GM19023 (cell line): ENCODE results near the gene ZNF777.
"Not testable (repeated sequence)": the region's sequence is repeated elsewhere in the genome, so short reads cannot be mapped to it uniquely, and the experiment has no call there.

Experiments used
- ATAC-seq: cut with Tn5 transposase; IDR thresholded peaks from one replicate; pipeline ENCODE4 v1.9.1; 2021; ENCODE audit warnings: mild to moderate bottlenecking, moderate library complexity; ENCODE audit not compliant: unreplicated experiment

The ZNF777 gene

GRCh38 chr7:149460493-149461277, at the start of gene ZNF777:
Gene ZNF777 (minus strand): TSS chr7:149461062. CDS start chr7:149456022, 5,040 bp downstream.
- peak; percentile 94 for ATAC-seq

DNA sequence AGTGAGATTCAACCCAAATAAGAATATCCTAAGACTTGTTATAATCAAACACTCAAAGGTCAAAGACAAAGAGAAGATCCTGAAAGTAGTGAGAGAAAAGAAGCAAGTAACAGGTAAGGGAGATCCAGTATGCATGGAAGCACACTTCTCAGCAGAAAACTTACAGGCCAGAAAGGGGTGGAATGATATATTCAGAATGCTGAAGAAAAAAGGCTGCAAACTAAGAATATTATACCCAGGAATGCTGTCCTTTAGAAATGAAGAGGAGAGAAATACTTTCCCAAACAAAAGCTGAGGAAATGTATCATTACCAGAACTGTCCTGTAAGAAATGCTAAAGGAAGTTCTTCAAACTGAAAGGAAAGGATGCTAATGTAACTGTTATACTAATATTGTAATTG, 49.4 kb upstream of the ZNF777 start:
- no peak for ATAC-seq

- no peak for ATAC-seq
These were observed 48.9 kb upstream of the ZNF777 start for GRCh38 chr7:149509774-149510173.

DNA sequence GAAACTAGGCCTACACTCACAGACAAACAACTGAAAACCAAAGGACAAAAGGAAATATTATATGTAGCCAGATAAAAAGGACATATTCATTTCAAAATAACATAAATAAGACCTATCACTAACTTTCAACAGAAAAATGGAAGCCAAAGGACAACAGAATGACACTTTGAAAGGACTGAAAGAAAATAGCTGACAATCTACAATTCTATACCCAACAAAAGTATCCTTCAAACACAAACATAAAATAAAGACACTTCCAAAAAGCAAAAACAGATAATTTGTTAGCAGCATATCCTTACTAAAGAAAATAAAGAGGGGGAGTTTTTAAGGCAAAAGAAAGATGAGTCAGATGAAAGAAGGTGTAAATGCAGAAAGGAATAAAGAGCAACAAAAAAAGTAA, 44.7 kb upstream of the ZNF777 start:
- ATAC-seq: no peak

DNA sequence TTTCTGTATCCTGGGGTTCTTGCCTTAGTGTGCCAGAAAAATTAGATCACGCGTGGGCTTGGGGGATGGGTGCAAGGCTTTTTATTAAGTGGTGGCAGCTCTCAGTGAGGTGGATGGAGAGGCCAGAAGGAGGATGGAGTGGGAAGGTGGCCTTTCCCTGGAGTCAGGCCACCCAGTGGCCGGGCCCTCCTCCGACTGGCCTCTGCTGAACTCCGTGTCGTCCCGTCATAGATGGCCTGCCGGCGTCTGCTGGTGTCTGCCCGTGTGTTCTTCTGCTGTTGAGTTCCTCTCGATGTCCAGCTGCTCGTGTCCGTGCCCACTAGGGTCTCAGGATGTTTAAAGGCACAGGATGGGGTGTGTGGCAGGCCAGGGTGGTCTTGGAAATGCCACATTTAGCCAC, 40.8 kb upstream of the ZNF777 start:
- no peak for ATAC-seq

DNA sequence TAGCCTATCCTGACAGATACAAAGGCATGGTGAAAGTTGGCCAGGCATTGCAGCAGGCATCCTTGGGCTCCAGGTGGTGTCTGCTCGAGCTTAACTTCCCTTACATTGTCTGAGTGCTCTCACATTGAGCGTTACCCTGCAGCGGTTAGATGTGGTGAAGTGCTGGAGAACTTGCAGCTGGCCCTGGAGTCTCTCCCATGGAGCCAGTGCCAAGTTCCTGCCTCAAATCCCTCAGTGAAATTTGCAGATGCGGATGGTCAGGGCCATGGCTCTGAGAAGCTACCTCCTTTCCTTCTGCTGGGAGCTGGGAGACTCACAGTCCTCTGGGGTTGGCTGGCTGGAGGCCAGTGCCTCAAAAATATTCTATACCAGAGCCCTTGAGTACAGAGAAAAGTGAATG, 40.0 kb upstream of the ZNF777 start:
- ATAC-seq: no peak

DNA sequence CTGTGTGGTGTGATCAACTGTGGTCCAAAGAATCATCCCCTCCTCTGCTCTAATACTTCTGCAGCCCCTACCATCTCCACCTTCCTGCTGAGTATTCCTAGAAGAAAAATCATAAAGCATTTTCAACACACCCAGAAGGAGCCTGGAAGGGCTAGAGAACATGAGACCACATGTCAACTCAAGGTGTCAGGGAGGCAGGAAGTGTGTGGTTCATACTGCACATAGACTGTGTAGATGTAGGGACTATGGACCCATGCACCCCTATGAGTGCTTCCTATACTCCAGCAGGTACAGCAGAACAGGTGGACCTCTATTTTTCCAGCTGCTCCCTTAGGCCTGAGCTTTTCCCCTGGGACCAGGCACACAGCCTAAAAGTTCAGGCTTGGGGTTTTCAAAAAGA, 39.3 kb upstream of the ZNF777 start:
- no peak for ATAC-seq

DNA sequence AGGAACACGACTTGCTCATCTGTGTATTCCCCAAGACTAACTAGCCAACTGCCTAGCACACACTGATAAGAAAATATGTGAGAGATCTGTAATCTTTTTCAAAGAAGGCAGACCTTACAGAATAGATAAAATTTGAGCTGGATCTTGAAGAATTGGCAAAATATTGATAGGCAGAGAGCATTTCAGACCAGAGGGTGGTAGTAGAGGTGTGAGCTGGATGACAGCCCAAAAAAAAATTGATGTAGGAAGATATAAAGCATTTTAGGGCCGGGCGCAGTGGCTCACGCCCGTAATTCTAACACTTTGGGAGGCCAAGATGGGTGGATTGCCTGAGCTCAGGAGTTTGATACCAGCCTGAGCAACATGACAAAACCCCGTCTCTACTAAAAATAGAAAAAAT, 37.9 kb upstream of the ZNF777 start:
- ATAC-seq: no peak

GRCh38 chr7:149497467-149498261, 36.8 kb upstream of the ZNF777 start, which contains the start of gene ZNF746:
Gene ZNF746 (minus strand): TSS chr7:149497809. CDS start chr7:149497536, 273 bp downstream.
- ATAC-seq: peak; percentile 94

GRCh38 chr7:149496642-149497391, 36.0 kb upstream of the ZNF777 start:
- ATAC-seq: peak; percentile 35

GRCh38 chr7:149495785-149496641, 35.2 kb upstream of the ZNF777 start:
- ATAC-seq: no peak

GRCh38 chr7:149494738-149495368, 34.0 kb upstream of the ZNF777 start:
- ATAC-seq: no peak

- ATAC-seq: not testable (repeated sequence)
These were observed 33.1 kb upstream of the ZNF777 start for GRCh38 chr7:149493975-149494374.

DNA sequence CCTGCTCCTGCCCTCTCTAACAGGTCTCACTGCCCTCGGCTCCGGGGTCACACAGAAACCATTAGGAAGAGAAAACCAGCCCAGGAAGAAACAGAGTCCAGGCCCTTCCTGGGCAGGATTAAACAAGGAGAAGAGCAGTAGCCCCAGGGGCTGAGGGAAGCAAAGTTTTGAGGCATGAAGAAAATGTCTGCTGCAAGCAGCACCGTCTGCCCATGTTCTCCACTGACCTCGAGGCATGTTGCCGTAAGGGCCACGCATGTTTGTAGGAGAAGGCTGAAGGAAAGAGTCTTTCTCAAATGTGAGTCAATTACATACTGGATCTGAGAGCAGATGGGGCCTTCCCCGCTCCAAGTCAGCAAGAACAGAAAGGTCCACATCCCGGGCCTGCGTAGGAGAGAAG, 32.5 kb upstream of the ZNF777 start:
- ATAC-seq: no peak

DNA sequence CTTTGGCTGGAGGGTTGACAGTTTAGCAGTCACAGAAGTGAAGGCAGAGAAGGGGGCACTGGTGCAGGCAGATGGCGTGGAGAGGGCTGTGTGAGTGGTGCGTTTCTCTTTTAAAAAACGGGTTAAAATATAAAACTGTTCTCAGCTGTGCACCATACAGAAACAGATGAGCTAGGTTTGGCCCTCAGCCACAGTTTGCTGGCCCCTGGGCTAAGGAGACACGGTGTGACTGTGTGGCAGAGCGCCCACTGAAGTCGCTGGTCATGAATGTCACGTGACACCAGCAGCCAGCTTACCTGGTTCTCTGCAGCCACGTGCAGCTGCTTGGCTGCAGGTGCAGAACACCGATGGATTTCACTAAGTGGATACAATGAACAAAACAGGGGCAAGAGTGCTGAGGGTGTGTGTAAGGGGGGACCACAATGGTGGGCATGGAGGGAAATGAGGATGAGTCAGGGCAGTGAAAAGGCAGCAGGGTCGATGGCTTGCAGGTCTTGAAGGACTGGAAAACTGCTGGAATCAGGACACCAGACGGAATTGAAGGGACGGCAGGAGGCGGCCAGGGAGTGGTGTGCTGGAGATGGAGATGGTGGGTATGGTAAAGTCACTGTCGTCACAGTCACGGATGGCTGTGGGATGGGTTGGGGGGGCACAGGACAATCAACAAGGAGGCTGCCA, 29.4 kb upstream of the ZNF777 start:
- ATAC-seq: no peak

GRCh38 chr7:149489391-149490024, 28.6 kb upstream of the ZNF777 start:
- ATAC-seq: no peak

DNA sequence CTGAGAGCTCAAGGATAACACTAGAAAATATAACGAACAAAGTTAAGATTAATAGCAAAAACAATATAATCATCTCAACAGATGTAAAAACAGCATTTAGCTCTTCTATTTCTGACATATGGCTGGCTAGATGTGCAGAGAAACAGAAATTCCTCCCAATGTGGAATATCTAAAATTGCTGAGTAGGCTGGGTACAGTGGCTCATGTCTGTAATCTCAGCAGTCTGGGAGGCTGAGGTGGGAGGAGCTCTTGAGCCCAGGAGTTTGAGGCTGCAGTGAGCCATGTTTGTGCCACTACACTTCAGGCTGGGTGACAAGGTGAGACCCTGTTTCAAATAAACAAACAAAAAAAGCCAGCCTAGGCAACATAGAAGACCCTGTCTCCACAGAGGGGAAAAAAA, 18.7 kb upstream of the ZNF777 start:
- ATAC-seq: no peak

- no peak for ATAC-seq
These were observed 17.9 kb upstream of the ZNF777 start for GRCh38 chr7:149478754-149479153.
